HUES48 (cell line): ENCODE results near the gene ZNRF1.
"Not testable (repeated sequence)": the region's sequence is repeated elsewhere in the genome, so short reads cannot be mapped to it uniquely, and the experiment has no call there.

ENCODE experiments used
- H3K27ac ChIP-seq: one replicate; pipeline ENCODE4 v1.7.0; 2013; ENCODE audit warnings: low read depth, low read length, inconsistent platforms
- H3K27me3 ChIP-seq: 2 replicates; pipeline ENCODE4 v1.6.1; 2013; ENCODE audit warnings: mild to moderate bottlenecking, low read length; ENCODE audit not compliant: control insufficient read depth, insufficient read depth
- H3K36me3 ChIP-seq: 2 replicates; pipeline ENCODE4 v1.6.1; 2013; ENCODE audit warnings: low read length; ENCODE audit not compliant: control insufficient read depth, insufficient read depth
- H3K4me1 ChIP-seq: 2 replicates; pipeline ENCODE4 v1.6.1; 2013; ENCODE audit warnings: mild to moderate bottlenecking, low read length; ENCODE audit not compliant: control insufficient read depth, insufficient read depth
- H3K4me3 ChIP-seq: 2 replicates; pipeline ENCODE4 v1.5.1; 2013; ENCODE audit warnings: mild to moderate bottlenecking, low read depth, low read length
- H3K9ac ChIP-seq: 2 replicates; pipeline ENCODE4 v1.6.1; 2013; ENCODE audit warnings: mild to moderate bottlenecking, low read depth, low read length, moderate library complexity
- H3K9me3 ChIP-seq: 2 replicates; pipeline ENCODE4 v1.6.1; 2013; ENCODE audit warnings: low read length; ENCODE audit not compliant: control insufficient read depth, insufficient read depth

ZNRF1 gene

DNA sequence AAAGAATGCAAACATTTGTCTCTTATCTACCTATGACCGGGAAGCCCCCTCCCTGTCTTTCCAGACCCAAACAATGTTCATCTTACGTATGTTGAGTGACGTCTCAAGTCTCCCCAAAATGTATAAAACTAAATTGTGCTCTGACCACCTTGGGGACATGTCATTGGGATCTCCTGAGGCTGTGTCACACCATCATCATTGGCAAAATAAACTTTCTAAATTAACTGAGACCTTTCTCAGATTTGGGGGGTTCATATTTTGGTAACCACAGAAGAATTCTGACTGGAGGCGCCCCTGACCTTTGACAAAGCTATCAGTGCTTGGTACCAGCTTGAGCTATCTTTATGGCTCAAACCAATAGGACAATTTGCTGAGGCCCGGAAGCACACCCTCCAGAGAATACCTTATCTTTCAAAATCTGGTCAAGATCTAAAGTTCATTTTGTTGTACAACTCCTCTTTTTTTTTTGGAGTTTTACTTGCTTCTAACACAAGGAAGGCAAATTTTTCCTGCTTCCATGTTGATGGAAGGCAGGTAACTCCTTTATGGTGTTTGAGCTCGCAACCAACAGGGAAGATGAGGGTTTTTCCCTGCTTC, 120.2 kb downstream of the ZNRF1 start:
- no peaks in the 10 kb centered on the region for H3K36me3 ChIP-seq
- peaks cover 34% of the 10 kb centered on the region for H3K4me1 ChIP-seq
- H3K27me3 ChIP-seq: no peaks in the 10 kb centered on the region
- peaks cover 19% of the 10 kb centered on the region for H3K9me3 ChIP-seq
- H3K27ac ChIP-seq: peak overlapping the region; percentile 70
- no peak overlapping the region for H3K9ac ChIP-seq
- no peak overlapping the region for H3K4me3 ChIP-seq

- Histone ChIP-seq H3K4me1 (peaks cover 32% of the 10 kb centered on the region), H3K27me3 (no peaks in the 10 kb centered on the region), H3K27ac (no peak overlapping the region), H3K9me3 (peaks cover 19% of the 10 kb centered on the region), H3K9ac (no peak overlapping the region), H3K4me3 (no peak overlapping the region), H3K36me3 (no peaks in the 10 kb centered on the region)
These were observed 121.4 kb downstream of the ZNRF1 start for GRCh38 chr16:75120253-75120652.

DNA sequence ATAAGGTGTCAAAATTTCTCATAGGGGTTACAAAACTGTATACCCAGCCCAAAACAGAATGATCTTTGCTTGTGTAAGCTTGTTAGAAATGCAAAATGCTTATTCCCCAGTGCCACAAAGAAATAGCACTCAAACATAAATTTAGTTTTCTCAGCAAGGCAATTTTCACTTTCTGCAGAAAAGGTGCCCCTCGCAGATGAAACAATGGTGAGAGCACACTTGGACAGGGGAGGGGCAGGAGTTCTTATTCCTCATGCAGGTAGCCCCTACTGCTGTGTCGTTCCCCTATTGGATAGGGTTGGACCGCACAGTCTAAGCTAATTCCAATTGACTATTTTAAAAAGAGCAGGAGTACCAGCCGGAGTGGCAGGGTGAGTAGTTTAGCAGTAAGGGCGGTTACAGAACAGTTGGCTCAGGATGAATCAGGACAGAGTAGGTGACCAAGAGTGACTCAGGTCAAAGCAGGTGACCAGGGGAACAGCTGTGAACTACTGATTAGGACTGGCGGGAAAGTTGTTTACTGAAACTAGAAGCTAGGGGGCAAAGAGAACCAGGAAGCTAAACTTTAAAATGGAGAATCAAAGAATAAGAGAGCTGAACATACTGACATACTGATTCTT, 123.2 kb downstream of the ZNRF1 start:
- H3K27me3 ChIP-seq: no peaks in the 10 kb centered on the region
- no peaks in the 10 kb centered on the region for H3K36me3 ChIP-seq
- no peak overlapping the region for H3K27ac ChIP-seq
- no peak overlapping the region for H3K9ac ChIP-seq
- H3K4me1 ChIP-seq: peaks cover 23% of the 10 kb centered on the region
- H3K4me3 ChIP-seq: no peak overlapping the region
- H3K9me3 ChIP-seq: peaks cover 28% of the 10 kb centered on the region

- Histone ChIP-seq H3K4me3 (no peak overlapping the region), H3K27me3 (no peaks in the 10 kb centered on the region), H3K9me3 (peaks cover 31% of the 10 kb centered on the region), H3K9ac (no peak overlapping the region), H3K36me3 (no peaks in the 10 kb centered on the region), H3K4me1 (peaks cover 22% of the 10 kb centered on the region), H3K27ac (no peak overlapping the region)
These were observed 123.8 kb downstream of the ZNRF1 start for GRCh38 chr16:75122609-75123008.

- Histone ChIP-seq H3K4me1 (no peaks in the 10 kb centered on the region), H3K4me3 (no peak overlapping the region), H3K9ac (no peak overlapping the region), H3K27me3 (no peaks in the 10 kb centered on the region), H3K36me3 (no peaks in the 10 kb centered on the region), H3K9me3 (peaks cover 21% of the 10 kb centered on the region), H3K27ac (no peak overlapping the region)
These were observed 129.0 kb downstream of the ZNRF1 start for GRCh38 chr16:75127713-75128415.

GRCh38 chr16:75129421-75130149, 130.8 kb downstream of the ZNRF1 start:
- not testable (repeated sequence) for H3K27ac ChIP-seq, H3K4me3 ChIP-seq, H3K36me3 ChIP-seq, H3K9ac ChIP-seq, H3K27me3 ChIP-seq, H3K4me1 ChIP-seq
- H3K9me3 ChIP-seq: peaks cover 21% of the 10 kb centered on the region

DNA sequence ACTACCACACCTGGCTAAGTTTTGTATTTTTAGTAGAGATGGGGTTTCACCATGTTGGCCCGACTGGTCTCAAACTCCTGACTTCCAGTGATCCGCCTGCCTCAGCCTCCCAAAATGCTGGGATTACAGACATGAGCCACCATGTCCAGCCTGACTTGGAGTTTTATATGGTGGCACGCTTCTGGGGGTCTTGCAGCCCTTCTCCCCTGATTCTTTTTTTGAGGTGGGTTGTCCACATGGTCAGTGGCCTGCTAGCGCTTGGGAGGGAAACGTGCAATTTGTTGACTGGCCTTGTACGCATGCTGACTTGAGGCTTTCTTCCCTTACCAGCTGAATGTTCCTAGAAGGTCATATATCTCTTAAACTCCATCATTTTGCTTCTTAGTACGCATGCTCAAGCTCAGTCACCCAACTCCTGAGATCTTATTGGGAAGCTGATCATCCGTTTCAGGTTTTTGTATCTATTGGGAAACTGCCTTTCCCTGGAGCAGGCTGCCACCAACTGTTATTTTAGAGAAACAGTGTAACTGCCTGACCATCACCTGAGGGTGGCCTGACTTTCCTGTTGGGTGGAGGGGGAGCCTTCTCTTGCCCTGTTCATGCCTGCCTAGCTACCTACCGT, 131.4 kb downstream of the ZNRF1 start:
- no peaks in the 10 kb centered on the region for H3K36me3 ChIP-seq
- H3K27me3 ChIP-seq: no peaks in the 10 kb centered on the region
- H3K4me3 ChIP-seq: no peak overlapping the region
- no peak overlapping the region for H3K9ac ChIP-seq
- H3K9me3 ChIP-seq: peaks cover 21% of the 10 kb centered on the region
- H3K27ac ChIP-seq: no peak overlapping the region
- H3K4me1 ChIP-seq: no peaks in the 10 kb centered on the region

DNA sequence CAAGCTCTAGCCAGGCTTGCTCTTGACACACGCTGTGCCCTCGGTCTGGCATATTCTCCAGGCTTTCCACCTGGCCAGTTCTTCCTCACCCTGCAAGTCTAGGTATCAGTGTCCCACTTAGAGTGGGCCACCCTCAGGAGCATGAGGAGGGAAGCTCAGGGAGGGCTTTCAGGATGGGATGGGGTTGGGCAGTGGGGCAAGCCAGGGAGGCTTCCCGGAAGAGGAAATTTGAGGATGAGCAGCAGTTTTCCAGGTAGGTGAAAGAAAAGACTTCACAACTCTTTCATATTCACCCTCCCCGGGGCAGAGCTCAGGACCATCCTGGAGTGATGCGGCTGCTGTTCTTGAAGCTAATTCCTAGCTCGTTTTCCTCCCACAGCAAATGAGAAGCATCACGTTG, 132.3 kb downstream of the ZNRF1 start:
- Histone ChIP-seq H3K9ac (no peak overlapping the region), H3K4me3 (no peak overlapping the region), H3K27ac (no peak overlapping the region), H3K36me3 (no peaks in the 10 kb centered on the region), H3K27me3 (no peaks in the 10 kb centered on the region), H3K9me3 (peaks cover 21% of the 10 kb centered on the region), H3K4me1 (no peaks in the 10 kb centered on the region)

DNA sequence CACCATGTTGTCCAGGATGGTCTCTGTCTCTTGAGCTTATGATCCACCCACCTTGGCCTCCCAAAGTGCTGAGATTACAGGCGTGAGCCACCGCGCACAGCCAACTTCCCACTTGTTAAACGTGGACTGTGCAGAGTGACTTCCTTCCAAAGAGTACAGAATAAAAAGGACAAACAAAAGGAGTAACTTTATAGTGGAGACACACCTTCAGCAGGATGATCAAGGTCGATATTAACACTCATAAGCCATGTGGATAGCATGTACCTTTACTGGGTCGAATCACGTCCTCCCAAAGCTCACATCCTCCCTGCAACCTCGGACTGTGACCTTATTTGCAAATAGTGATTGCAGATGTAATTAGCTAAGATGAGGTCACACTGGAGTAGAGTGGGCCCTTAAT, 139.4 kb downstream of the ZNRF1 start:
- Histone ChIP-seq H3K9me3 (no peaks in the 10 kb centered on the region), H3K4me3 (no peak overlapping the region), H3K4me1 (peaks cover 7% of the 10 kb centered on the region), H3K36me3 (no peaks in the 10 kb centered on the region), H3K9ac (no peak overlapping the region), H3K27me3 (no peaks in the 10 kb centered on the region), H3K27ac (no peak overlapping the region)

DNA sequence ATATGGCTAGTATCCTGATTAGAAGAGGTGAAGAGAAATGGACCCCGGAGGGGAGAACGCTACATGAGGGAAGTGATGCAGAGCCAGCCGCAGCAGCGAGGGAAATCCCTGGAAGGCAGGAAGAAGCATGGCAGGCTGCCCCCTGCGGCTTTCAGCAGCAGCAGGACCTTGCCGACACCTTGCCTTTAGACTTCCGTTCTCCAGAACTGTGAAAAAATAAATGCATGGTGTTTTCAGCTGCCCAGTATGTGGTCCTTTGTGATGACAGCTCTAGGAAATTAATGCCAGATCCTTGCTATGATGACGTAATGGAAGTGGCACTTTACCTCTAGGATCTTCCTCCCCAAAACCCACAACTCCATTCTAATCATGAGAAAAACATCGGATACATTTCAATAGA, 139.8 kb downstream of the ZNRF1 start:
- Histone ChIP-seq H3K27ac (no peak overlapping the region), H3K9me3 (no peaks in the 10 kb centered on the region), H3K9ac (no peak overlapping the region), H3K36me3 (no peaks in the 10 kb centered on the region), H3K4me1 (peaks cover 7% of the 10 kb centered on the region), H3K27me3 (no peaks in the 10 kb centered on the region), H3K4me3 (no peak overlapping the region)
